Activated T-helper 1 cell treated with Interleukin-2 at 50 U/mL for 16 hours (primary cell): ENCODE measurements around the gene DIAPH3.

Experiments
- DNase-seq: peaks from one replicate; pipeline ENCODE4 v3.0.0-alpha.2; 2020; ENCODE audit warnings: low read depth

The DIAPH3 gene

GRCh38 chr13:59721926-59722910, 441.5 kb downstream of the DIAPH3 start:
- DNase-seq = no peak

DNA sequence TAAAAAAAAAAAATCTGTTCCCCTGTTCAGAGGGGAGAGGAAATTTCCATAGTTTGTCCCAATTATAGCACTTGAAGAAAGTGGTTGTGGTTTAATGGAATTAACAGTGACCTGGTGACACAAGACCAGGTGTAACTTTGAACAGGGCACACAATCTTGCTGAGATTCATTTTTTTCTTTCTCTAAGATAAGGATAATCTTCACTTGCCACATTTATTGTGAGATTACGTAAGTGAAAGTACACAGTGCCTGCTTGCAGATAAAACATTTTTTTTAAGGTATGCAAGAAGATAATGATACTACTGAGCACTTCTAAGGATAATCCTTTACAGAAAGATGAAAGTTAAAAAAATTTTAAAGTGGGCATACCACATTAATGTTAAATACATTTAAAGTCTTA, 448.1 kb downstream of the DIAPH3 start:
- no peak for DNase-seq

DNA sequence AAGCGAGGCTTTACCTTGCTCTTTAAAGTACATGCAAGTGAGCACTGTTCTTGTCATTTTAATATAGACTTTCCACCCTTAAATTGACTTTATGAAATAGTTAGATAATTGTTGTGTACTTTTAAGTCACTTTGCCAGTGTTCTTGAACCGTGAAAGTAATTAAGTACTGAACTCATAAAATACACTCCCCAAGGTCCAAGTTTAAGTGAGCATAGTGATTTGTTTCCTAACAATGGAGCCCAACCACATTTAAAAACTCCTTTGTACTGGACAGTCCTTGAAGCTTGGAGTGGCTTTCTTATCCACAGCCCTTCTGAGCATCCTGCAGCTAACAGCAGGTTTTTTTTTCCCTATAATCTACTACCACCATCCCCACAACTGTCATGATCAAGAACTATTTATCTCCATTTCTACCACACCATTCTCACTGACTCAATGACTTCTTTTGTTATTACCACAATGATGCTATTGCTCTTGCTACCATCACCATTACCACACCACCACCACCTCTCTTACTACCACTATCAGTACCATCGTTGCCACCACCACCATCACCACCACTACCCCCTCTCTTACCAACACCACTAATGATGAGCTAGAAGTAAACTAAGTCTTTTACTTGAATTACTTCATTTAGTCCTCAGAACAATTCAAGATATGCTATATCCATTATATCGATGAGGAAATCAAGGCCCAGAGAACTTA, 452.6 kb downstream of the DIAPH3 start:
- DNase-seq = no peak

- DNase-seq = no peak
Observed at GRCh38 chr13:59710416-59710815, 453.3 kb downstream of the DIAPH3 start.

GRCh38 chr13:59706101-59706976, 457.4 kb downstream of the DIAPH3 start:
- DNase-seq = no peak

DNA sequence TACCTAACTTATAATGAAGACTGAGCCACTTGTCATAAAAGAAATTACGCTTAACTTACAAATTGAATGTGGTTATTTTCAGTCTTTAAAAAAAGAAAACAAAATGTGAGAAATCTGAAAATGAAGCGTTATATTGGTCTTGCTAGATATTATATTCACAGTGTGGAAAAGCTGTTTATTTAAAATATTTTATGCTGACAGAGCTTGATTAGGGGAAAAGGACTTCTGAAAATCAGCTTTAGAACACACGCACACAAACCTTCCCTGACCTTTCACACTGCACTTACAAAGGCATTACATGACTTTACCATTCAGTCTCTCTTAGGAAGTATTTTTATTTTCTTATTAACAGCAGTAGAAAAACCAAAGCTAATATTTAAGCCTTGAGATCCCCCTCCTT, 461.5 kb downstream of the DIAPH3 start:
- DNase-seq = no peak

GRCh38 chr13:59701261-59701660, 462.5 kb downstream of the DIAPH3 start:
- no peak for DNase-seq

- no peak for DNase-seq
Observed at GRCh38 chr13:59700281-59700680, 463.4 kb downstream of the DIAPH3 start.

- no peak for DNase-seq
Observed at GRCh38 chr13:59696271-59696670, 467.5 kb downstream of the DIAPH3 start.

DNA sequence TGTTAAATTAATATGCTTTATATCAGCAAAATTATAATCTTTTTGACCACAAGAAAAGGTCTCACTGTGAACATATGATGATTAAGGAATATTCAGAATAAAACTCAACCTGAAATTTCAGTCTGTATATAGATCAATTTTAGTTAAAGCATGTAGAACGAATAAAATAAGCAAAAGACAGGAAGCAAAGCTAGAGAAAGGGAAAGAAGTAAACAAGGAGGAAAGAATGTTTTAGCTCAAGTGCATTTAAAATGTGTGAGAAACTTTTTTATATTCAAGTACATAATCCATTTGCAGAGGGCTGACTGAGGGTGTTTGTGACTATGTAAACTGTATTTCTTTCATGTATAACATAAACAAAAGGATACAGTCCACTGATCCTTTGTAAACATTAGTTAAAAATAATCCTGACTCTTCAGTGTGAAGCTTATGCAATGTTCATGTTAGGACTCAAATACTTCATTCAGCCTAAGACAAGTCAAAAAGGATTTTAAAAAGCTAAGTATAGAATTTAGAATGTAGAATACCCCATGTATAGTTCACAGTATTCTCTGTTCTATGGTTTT, 472.1 kb downstream of the DIAPH3 start:
- no peak for DNase-seq

DNA sequence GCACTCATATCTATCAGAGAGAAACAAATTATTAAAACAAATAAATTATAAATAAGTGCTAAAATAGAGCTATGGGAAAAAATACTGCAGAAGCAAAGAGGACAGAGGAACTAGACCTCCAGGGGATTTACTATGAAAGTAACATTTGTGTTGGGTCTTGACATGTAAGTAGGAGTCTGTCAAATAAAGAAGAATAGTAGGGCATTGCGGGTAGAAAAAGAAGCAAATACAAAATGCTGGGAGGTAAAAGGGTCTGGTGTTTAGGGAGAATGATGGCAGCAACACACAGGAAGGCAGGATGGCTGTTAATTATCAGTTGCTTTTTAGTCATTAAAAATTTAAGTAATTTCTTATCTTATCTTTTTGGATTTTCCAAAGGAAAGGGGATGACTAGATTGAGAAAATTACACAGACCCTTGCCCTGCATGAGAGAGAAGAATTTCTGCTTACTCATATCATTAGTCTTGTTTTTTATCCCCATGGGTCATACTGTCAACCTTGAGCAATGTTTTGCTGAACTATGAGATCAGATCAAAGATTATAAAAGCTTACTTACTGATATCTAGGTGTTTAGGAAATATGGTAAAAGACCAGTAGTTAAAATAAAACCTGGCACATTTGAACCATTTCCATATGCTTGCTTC, 472.7 kb downstream of the DIAPH3 start:
- DNase-seq = no peak

- no peak for DNase-seq
Observed at GRCh38 chr13:59689057-59689456, 474.7 kb downstream of the DIAPH3 start.

GRCh38 chr13:59686798-59687394, 476.8 kb downstream of the DIAPH3 start:
- DNase-seq = no peak

- no peak for DNase-seq
Observed at GRCh38 chr13:59684105-59684504, 479.6 kb downstream of the DIAPH3 start.

- no peak for DNase-seq
Observed at GRCh38 chr13:59681636-59682311, 482.0 kb downstream of the DIAPH3 start.

DNA sequence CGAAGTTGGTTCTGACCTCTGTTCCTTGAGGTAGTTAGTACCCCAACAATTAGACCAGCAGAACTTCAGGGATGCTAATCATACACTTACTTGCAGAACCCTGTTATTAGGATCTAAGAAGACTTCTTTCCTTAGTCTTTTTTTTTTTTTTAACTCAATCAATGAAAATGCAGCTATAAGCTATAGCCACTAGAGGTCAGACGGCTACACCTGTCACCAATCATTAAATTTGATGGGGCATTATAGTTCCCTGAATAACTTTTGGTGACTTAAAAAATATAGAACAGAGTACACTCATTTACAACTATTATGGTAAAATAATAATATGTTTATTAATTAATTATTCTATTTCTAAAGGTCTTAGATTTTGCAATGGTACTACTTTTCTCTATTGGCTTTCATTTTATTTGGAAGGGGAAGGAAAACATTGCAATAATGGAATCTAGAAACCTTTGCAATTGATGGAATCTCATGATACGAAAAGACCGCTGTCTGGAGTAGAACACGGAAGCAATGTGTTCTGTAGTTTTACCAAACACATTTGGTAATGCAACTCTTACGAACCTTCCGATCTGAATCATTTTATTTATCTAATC, 483.2 kb downstream of the DIAPH3 start:
- no peak for DNase-seq

DNA sequence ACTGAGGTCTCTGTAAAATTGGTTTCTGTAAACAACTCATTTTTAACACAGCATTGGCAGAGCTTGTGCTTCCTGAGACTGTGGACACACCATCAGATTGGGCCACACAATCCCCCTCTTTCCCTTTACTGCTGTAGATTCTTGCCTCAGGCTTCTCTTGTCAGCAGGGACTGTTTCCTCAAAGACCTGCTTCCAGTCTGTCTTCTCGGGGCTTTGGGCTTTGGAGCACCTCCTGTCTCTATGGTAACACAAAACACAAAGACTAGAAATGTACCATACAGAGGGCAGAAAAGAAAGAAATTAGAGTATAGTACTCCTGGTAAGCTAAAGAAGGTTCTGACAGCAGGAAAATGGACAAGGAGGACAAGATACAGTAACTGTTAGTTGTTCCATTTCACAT, 484.5 kb downstream of the DIAPH3 start:
- no peak for DNase-seq

DNA sequence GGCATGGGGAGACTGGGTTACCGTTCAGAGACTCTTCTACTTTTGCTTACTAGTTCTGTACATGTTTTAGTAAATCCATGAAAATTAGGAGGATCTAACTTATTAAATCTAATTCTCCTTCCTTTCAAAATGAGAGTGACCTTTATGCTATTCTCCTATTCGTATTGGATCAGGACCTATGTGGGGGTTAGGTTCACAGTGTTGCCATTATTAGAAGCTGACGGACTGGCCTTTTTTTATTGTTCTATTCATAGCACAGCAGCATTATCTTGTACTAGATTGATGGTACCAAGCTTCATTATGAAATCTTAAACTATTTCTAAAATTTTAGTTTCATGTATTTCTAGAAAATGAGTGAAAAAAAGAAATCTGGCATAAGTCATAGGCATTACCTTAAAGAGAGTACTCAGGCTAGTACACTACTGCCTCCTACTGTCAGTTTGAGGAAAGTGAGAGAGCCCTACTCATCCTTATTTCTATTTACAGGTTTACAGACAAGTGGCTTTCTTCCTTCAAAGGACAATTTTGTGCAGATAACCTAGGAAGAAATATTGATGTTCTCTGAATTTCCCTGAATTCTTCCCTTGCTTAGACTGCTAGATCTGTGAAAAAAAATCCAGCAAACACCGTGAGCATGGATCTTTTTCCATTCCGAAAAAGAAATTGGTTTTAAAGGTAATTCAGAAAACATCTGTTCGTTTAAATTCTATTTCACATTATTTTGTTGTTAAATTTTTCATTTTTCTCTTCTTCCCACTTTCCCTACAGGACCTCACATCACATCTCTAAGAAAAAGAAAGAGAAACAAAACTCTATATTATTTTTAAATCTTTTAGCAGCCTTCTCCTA, 485.5 kb downstream of the DIAPH3 start:
- no peak for DNase-seq

GRCh38 chr13:59677430-59677829, 486.3 kb downstream of the DIAPH3 start:
- no peak for DNase-seq
